H1 (cell line): ENCODE results near the gene NECTIN1. TPM values are rescaled to one million over a fixed set of nuclear protein-coding genes. Genes with fewer than 3 reads are reported as not detected.

Experiments
- CTCF ChIA-PET: fragments of 300-600 bp; sonication (Branson Sonifier 250); formaldehyde crosslinking; loops from one replicate; lab custom pipeline; 2021; ENCODE audit not compliant: partially characterized antibody; lab: Charles Lee
- POLR2A ChIA-PET: fragments of 300-600 bp; sonication (Branson Sonifier 250); formaldehyde crosslinking; loops from one replicate; lab custom pipeline; 2021; ENCODE audit warnings: inconsistent platforms; ENCODE audit not compliant: partially characterized antibody; lab: Charles Lee
- DNase-seq, 2 experiments: peaks; one replicate each; pipeline versions ENCODE4 v3.0.0 to v3.0.0-alpha.2; 2010 to 2022; ENCODE audit warnings: low spot score in 2 of 2, low read depth in 1 of 2, mixed read lengths in 1 of 2
- FAIRE-seq: peaks from 2 replicates; lab custom pipeline; 2011; peaks lifted over from hg19 to GRCh38; lab: Jason Lieb, UNC
- H2AFZ ChIP-seq: 2 replicates; pipeline ENCODE4 v1.8.1; 2012; ENCODE audit warnings: low read length, inconsistent platforms
- H2AK5ac ChIP-seq: 2 replicates; pipeline ENCODE4 v1.6.1; 2013; ENCODE audit warnings: low read depth, low read length
- H2BK120ac ChIP-seq: replicated peaks from 2 replicates; pipeline ENCODE3; 2013; ENCODE audit warnings: low read depth, low read length, inconsistent platforms
- H2BK12ac ChIP-seq: 2 replicates; pipeline ENCODE4 v1.6.1; 2013; ENCODE audit warnings: low read depth, low read length
- H2BK15ac ChIP-seq: 2 replicates; pipeline ENCODE4 v1.6.1; 2013; ENCODE audit warnings: low read length
- H2BK20ac ChIP-seq: 2 replicates; pipeline ENCODE4 v1.6.1; 2013; ENCODE audit warnings: low read length
- H2BK5ac ChIP-seq: 2 replicates; pipeline ENCODE4 v1.6.1; 2013; ENCODE audit warnings: low read depth, low read length
- H3K14ac ChIP-seq: 2 replicates; pipeline ENCODE4 v1.6.1; 2013; ENCODE audit warnings: inconsistent platforms; ENCODE audit not compliant: insufficient read length
- H3K18ac ChIP-seq: 2 replicates; pipeline ENCODE4 v1.6.1; 2013; ENCODE audit warnings: low read length; ENCODE audit errors: extremely low read depth
- H3K23ac ChIP-seq: 2 replicates; pipeline ENCODE4 v1.6.1; 2013; ENCODE audit warnings: inconsistent platforms; ENCODE audit not compliant: insufficient read length
- H3K23me2 ChIP-seq: 2 replicates; pipeline ENCODE4 v1.6.1; 2013; ENCODE audit warnings: low read depth, low read length
- H3K27ac ChIP-seq: 2 replicates; pipeline ENCODE4 v1.6.1; 2011; ENCODE audit warnings: low read depth, low read length, inconsistent platforms
- H3K27me3 ChIP-seq, 4 experiments: replicated peaks in 1 of 4; 1 replicate in 1 of 4; 2 replicates in 3 of 4; pipeline versions ENCODE4 v1.6.1 to v1.8.1; 2011 to 2013; ENCODE audit warnings: low read length in 3 of 4, mild to moderate bottlenecking in 3 of 4, inconsistent platforms in 2 of 4, mixed read lengths in 2 of 4, moderate library complexity in 1 of 4; ENCODE audit not compliant: control insufficient read depth in 3 of 4, insufficient read depth in 3 of 4; ENCODE audit errors: extremely low read depth in 1 of 4
- H3K36me3 ChIP-seq, 4 experiments: 2 replicates each; pipeline versions ENCODE4 v1.6.1 to v1.8.1; 2011 to 2013; ENCODE audit warnings: mild to moderate bottlenecking in 4 of 4, low read length in 3 of 4, moderate library complexity in 2 of 4, control low read depth in 1 of 4, inconsistent platforms in 1 of 4; ENCODE audit not compliant: insufficient read depth in 4 of 4, control insufficient read depth in 2 of 4
- H3K4ac ChIP-seq: replicated peaks from 2 replicates; pipeline ENCODE3; 2013; ENCODE audit warnings: low read length, low read depth, mixed read lengths, inconsistent platforms; ENCODE audit not compliant: insufficient read length
- H3K4me1 ChIP-seq, 4 experiments: replicated peaks in 1 of 4; 1 replicate in 1 of 4; 2 replicates in 3 of 4; pipeline versions ENCODE4 v1.6.1 to v1.8.1; 2011 to 2013; ENCODE audit warnings: low read length in 3 of 4, inconsistent platforms in 2 of 4, mixed read lengths in 1 of 4; ENCODE audit not compliant: insufficient read depth in 4 of 4, control insufficient read depth in 3 of 4
- H3K4me2 ChIP-seq, 2 experiments: 2 replicates each; pipeline versions ENCODE4 v1.6.1 to v1.8.1; 2011 to 2013; ENCODE audit warnings: low read depth in 2 of 2, low read length in 2 of 2, control low read depth in 1 of 2, inconsistent platforms in 1 of 2, mild to moderate bottlenecking in 1 of 2; ENCODE audit not compliant: insufficient read depth in 1 of 2
- H3K4me3 ChIP-seq, 4 experiments: fragments of 200-600, 300-600 bp in 1 of 4; sonication (generic), shearing (Covaris generic), sonication (Bioruptor Twin) in 1 of 4; 2 replicates each; pipeline versions ENCODE4 v1.5.1 to v1.8.1; 2011 to 2016; ENCODE audit warnings: low read length in 4 of 4, low read depth in 3 of 4, control low read depth in 2 of 4, inconsistent platforms in 2 of 4, mild to moderate bottlenecking in 2 of 4, mixed read lengths in 1 of 4, moderate library complexity in 1 of 4; ENCODE audit not compliant: insufficient read depth in 2 of 4; ENCODE audit errors: extremely low read depth in 1 of 4
- H3K56ac ChIP-seq: replicated peaks from 2 replicates; pipeline ENCODE3; 2013; ENCODE audit warnings: low read depth, mild to moderate bottlenecking, mixed read lengths, low read length, inconsistent platforms; ENCODE audit not compliant: insufficient read length
- H3K79me1 ChIP-seq: 2 replicates; pipeline ENCODE4 v1.6.1; 2013; ENCODE audit warnings: low read depth, low read length, control low read depth
- H3K79me2 ChIP-seq, 2 experiments: 2 replicates each; pipeline versions ENCODE4 v1.6.1 to v1.8.1; 2012 to 2013; ENCODE audit warnings: low read length in 2 of 2, mild to moderate bottlenecking in 2 of 2, inconsistent platforms in 1 of 2; ENCODE audit not compliant: insufficient read depth in 2 of 2, control insufficient read depth in 1 of 2
- H3K9ac ChIP-seq, 4 experiments: replicated peaks in 1 of 4; 1 replicate in 1 of 4; 2 replicates in 3 of 4; pipeline versions ENCODE4 v1.6.1 to v1.8.1; 2011 to 2013; ENCODE audit warnings: low read depth in 3 of 4, low read length in 3 of 4, control low read depth in 2 of 4, mild to moderate bottlenecking in 2 of 4, moderate library complexity in 2 of 4, inconsistent platforms in 1 of 4; ENCODE audit errors: extremely low read depth in 1 of 4
- H3K9me3 ChIP-seq, 2 experiments: 2 replicates each; pipeline versions ENCODE4 v1.6.1 to v1.8.1; 2012 to 2013; ENCODE audit warnings: mild to moderate bottlenecking in 2 of 2, moderate library complexity in 2 of 2, control low read depth in 1 of 2, inconsistent platforms in 1 of 2, low read depth in 1 of 2, low read length in 1 of 2, mixed read lengths in 1 of 2; ENCODE audit not compliant: insufficient read depth in 2 of 2
- H4K20me1 ChIP-seq, 2 experiments: replicated peaks in 1 of 2; 2 replicates each; pipeline versions ENCODE3 to v1.8.1; 2011 to 2013; ENCODE audit warnings: inconsistent platforms in 2 of 2, low read length in 2 of 2, mild to moderate bottlenecking in 1 of 2; ENCODE audit not compliant: insufficient read depth in 2 of 2, control insufficient read depth in 1 of 2
- H4K5ac ChIP-seq: 2 replicates; pipeline ENCODE4 v1.6.1; 2013; ENCODE audit warnings: low read length, low read depth, mixed read lengths, inconsistent platforms; ENCODE audit not compliant: insufficient read length
- H4K8ac ChIP-seq: 2 replicates; pipeline ENCODE4 v1.8.0; 2013; ENCODE audit warnings: mild to moderate bottlenecking, moderate library complexity, low read length, inconsistent platforms; ENCODE audit not compliant: insufficient read depth; ENCODE audit errors: extremely low read depth
- H4K91ac ChIP-seq: replicated peaks from 2 replicates; pipeline ENCODE3; 2013; ENCODE audit warnings: low read length, mixed read lengths, inconsistent platforms; ENCODE audit not compliant: insufficient read length
- BCL11A ChIP-seq, 2 experiments: IDR thresholded peaks; one replicate each; pipeline ENCODE4 v1.6.1; 2011; ENCODE audit warnings: low read depth in 2 of 2, low read length in 2 of 2, mild to moderate bottlenecking in 2 of 2
- FOSL1 ChIP-seq: IDR thresholded peaks from 2 replicates; pipeline ENCODE4 v1.6.1; 2011; ENCODE audit warnings: mild to moderate bottlenecking, low read depth, low read length, moderate library complexity; ENCODE audit not compliant: insufficient read depth
- KDM4A ChIP-seq: IDR thresholded peaks from one replicate; pipeline ENCODE4 v1.7.1; 2012; ENCODE audit warnings: low read depth, mild to moderate bottlenecking, moderate library complexity, low read length, inconsistent platforms; ENCODE audit not compliant: severe bottlenecking
- SIN3A ChIP-seq, 2 experiments: IDR thresholded peaks in 1 of 2; conservative IDR thresholded peaks in 1 of 2; 2 replicates each; pipeline ENCODE4 v1.6.1; 2011 to 2012; ENCODE audit warnings: low read length in 2 of 2, improper control_type of control experiment in 1 of 2, low read depth in 1 of 2, mild to moderate bottlenecking in 1 of 2
- SP2 ChIP-seq: IDR thresholded peaks from 2 replicates; pipeline ENCODE4 v1.6.1; 2012; ENCODE audit warnings: mild to moderate bottlenecking, low read length, inconsistent platforms
- WGBS, 2 experiments: shearing (Covaris generic) in 1 of 2; methylation state at CpG; one replicate each; pipeline versions ENCODE4 v1.1.6 to v1.1.7; 2013 to 2015; ENCODE audit warnings: low lambda C conversion rate in 2 of 2, mixed read lengths in 2 of 2, inconsistent platforms in 1 of 2, low coverage in 1 of 2, missing lambda C conversion rate in 1 of 2; ENCODE audit not compliant: insufficient replicate concordance in 2 of 2, insufficient coverage in 1 of 2, insufficient read length in 1 of 2; ENCODE audit errors: extremely low coverage in 1 of 2, missing lambda C conversion rate in 1 of 2; 5-methylcytosine and 5-hydroxymethylcytosine counted together
- polyA plus RNA-seq, 7 experiments: library from polyadenylated mRNA; depleted of rRNA in 3 of 7; stranded (reverse) in 5 of 7; unstranded in 2 of 7; fragments of >200 nt in 5 of 7; fragments of 200-250 nt in 2 of 7; gene quantifications; 1 replicate in 5 of 7; 2 replicates in 1 of 7; 4 replicates in 1 of 7; pipeline versions ENCODE4 v1.2.1 to v1.2.3, GENCODE V29; 2011 to 2013; ENCODE audit warnings: missing spikeins in 2 of 7, mixed read lengths in 2 of 7
- total RNA-seq: library from RNA; stranded (reverse); fragmentation: NEBNext Ultra II Directional; extraction: Animal tissue kit (Norgen Biotek cat#: 25700); gene quantifications from 2 replicates; pipeline ENCODE4 v1.2.1, GENCODE V29; 2021
- TF ChIP-seq, protein P1 (sequence below): IDR thresholded peaks from 2 replicates; pipeline ENCODE4 v1.6.1; 2012; ENCODE audit warnings: low read length, inconsistent platforms

Gene NECTIN1
- total and polyA plus RNA-seq, 2 of the 8 experiments (the other 6 are each of a cell fraction or from before 2014, with no cell fraction given): 43.2 to 97.7 TPM

DNA sequence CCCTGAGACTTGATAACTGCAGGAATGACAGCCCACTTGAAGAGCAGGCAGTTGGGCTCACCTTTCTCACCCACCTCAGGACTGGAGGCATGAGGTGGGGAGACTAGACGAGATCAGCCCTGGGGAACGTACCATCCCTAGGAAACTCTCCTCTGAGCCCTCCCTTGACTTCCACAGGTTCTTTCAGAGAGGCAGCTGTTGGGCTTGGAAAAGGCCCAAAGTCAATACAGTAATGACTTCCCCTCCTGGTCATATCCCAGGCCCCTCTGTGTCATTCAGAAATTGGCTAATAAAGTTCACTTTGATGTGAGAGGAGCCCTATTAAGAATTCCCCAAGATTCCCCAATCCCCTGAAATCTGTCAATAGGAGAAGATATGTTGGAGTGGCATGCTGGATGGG lies 5.8 kb upstream of the NECTIN1 start:
- H3K27ac ChIP-seq: no peak overlapping the region
- no peak overlapping the region for H2BK5ac ChIP-seq
- peaks cover 0 to 6% of the 10 kb centered on the region in 2 experiments for H4K20me1 ChIP-seq
- peaks cover 4% of the 10 kb centered on the region for H3K23me2 ChIP-seq
- CTCF ChIA-PET: interaction anchor here (0.9 to 1.4 kb wide), 4 partner anchors 9 to 374 kb away, joined by 3 to 4 read pairs (median 4); no protein-coding TSS in a partner anchor
- H3K18ac ChIP-seq: no peak overlapping the region
- H3K4me1 ChIP-seq: peaks cover 0 to 4% (median 4%) of the 10 kb centered on the region in 4 experiments; a peak in 4 of 7 replicates
- H3K4ac ChIP-seq: no peak overlapping the region
- 100% methylated on average over 2 of the region's 2 CpGs; no CpG with 5 or more reads in 1 of the 2 experiments for WGBS, 2 experiments
- H4K5ac ChIP-seq: no peak overlapping the region
- H3K14ac ChIP-seq: no peak overlapping the region
- H3K36me3 ChIP-seq: no peaks in the 10 kb centered on the region
- POLR2A ChIA-PET: no interaction called here
- H2BK20ac ChIP-seq: no peak overlapping the region
- H2BK12ac ChIP-seq: no peak overlapping the region
- H3K4me2 ChIP-seq: no peak overlapping the region
- no peak overlapping the region for H4K91ac ChIP-seq
- TF ChIP-seq SIN3A (conservative IDR thresholded peaks at IDR 0.05 in 1 of 2, IDR thresholded peaks at IDR 0.05 in 1 of 2; ENCODE audit: low read depth in 1 of 2, low read length in 2 of 2): no peak
- no peak for TF ChIP-seq FOSL1
- TF ChIP-seq, protein P1, sequence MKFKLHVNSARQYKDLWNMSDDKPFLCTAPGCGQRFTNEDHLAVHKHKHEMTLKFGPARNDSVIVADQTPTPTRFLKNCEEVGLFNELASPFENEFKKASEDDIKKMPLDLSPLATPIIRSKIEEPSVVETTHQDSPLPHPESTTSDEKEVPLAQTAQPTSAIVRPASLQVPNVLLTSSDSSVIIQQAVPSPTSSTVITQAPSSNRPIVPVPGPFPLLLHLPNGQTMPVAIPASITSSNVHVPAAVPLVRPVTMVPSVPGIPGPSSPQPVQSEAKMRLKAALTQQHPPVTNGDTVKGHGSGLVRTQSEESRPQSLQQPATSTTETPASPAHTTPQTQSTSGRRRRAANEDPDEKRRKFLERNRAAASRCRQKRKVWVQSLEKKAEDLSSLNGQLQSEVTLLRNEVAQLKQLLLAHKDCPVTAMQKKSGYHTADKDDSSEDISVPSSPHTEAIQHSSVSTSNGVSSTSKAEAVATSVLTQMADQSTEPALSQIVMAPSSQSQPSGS: no peak
- TF ChIP-seq SP2: no peak
- TF ChIP-seq BCL11A (IDR thresholded peaks at IDR 0.05; ENCODE audit: low read depth in 2 of 2, low read length in 2 of 2): no peak
- TF ChIP-seq KDM4A: no peak
- TF ChIP-seq, all 59 proteins: peak for 0
- Histone ChIP-seq H3K27me3 (peaks cover 0 to 2% (median 0%) of the 10 kb centered on the region in 4 experiments; a peak in 3 of 7 replicates), H2AK5ac (no peak overlapping the region), H2AFZ (no peak overlapping the region), H3K4me3 (no peak overlapping the region), H3K56ac (no peak overlapping the region), H3K79me2 (no peaks in the 10 kb centered on the region; a peak in 1 of 4 replicates), H3K9ac (no peak overlapping the region), H3K23ac (no peak overlapping the region), H4K8ac (no peak overlapping the region), H3K79me1 (no peaks in the 10 kb centered on the region), H2BK15ac (no peak overlapping the region), H3K9me3 (no peaks in the 10 kb centered on the region), H2BK120ac (no peak overlapping the region)
- no peak for DNase-seq
- no peak for FAIRE-seq
